Keratinocyte (primary cell): ENCODE data around the gene PKHD1.

ENCODE experiments used
- EZH2 ChIP-seq: IDR thresholded peaks from one replicate; pipeline ENCODE4 v1.6.1; 2012; ENCODE audit warnings: inconsistent platforms, mild to moderate bottlenecking, low read length, moderate library complexity
- TF ChIP-seq, protein P1 (sequence below), 3 experiments: IDR thresholded peaks in 1 of 3; conservative IDR thresholded peaks in 1 of 3; optimal IDR thresholded peaks in 1 of 3; 2 replicates in 2 of 3; 3 replicates in 1 of 3; pipeline versions ENCODE3 to v1.5.1; 2011; ENCODE audit warnings: low read length in 3 of 3, mild to moderate bottlenecking in 3 of 3, moderate library complexity in 2 of 3, control low read depth in 1 of 3, inconsistent platforms in 1 of 3; ENCODE audit not compliant: insufficient read depth in 2 of 3; ENCODE audit errors: extremely low read depth in 1 of 3

DNA sequence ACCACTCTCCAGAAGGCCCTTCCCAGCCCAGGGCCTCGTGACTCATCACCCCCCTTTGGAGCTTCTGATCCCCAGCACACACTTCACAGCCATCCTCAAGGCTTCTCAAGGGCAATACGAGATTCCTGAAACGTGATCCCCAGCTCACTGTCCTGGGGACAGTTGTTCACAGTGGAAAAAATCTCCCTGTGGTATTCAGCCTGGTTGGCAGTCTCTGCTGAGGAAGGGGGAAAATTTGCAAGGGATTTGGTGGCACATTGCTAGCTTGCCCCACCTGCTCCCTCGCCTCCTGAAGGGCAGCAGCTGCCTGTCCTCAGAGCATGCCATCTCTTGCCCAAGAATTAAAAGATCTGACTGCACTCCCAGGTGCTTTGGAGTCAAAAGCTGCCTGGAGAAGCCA lies 20.7 kb upstream of the PKHD1 start:
- TF ChIP-seq, protein P1, sequence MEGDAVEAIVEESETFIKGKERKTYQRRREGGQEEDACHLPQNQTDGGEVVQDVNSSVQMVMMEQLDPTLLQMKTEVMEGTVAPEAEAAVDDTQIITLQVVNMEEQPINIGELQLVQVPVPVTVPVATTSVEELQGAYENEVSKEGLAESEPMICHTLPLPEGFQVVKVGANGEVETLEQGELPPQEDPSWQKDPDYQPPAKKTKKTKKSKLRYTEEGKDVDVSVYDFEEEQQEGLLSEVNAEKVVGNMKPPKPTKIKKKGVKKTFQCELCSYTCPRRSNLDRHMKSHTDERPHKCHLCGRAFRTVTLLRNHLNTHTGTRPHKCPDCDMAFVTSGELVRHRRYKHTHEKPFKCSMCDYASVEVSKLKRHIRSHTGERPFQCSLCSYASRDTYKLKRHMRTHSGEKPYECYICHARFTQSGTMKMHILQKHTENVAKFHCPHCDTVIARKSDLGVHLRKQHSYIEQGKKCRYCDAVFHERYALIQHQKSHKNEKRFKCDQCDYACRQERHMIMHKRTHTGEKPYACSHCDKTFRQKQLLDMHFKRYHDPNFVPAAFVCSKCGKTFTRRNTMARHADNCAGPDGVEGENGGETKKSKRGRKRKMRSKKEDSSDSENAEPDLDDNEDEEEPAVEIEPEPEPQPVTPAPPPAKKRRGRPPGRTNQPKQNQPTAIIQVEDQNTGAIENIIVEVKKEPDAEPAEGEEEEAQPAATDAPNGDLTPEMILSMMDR (optimal IDR thresholded peaks at IDR 0.05 in 1 of 3, IDR thresholded peaks at IDR 0.05 in 1 of 3, conservative IDR thresholded peaks at IDR 0.05 in 1 of 3; ENCODE audit: extremely low read depth in 1 of 3, insufficient read depth in 2 of 3, low read length in 3 of 3): no peak
- TF ChIP-seq EZH2: no peak
